Transverse colon (tissue), 3 donors: ENCODE measurements around the gene PIEZO1.

Source experiments
- CTCF ChIP-seq, 5 experiments: fragments of 200-600 bp in 3 of 5; fragments of 450-650 bp in 2 of 5; sonication (generic) in 3 of 5; IDR thresholded peaks; 1 replicate in 2 of 5; 2 replicates in 3 of 5; pipeline ENCODE4 v1.5.1; 2016 to 2017; ENCODE audit warnings: antibody characterized with exemption in 5 of 5, inconsistent platforms in 3 of 5, mild to moderate bottlenecking in 2 of 5, moderate library complexity in 1 of 5
- EP300 ChIP-seq: sonication (generic); formaldehyde crosslinking; IDR thresholded peaks from one replicate; pipeline ENCODE4 v1.6.1; 2017; ENCODE audit warnings: antibody characterized with exemption, low read depth

GRCh38 chr16:88750854-88751253, 34.2 kb downstream of the PIEZO1 start:
- TF ChIP-seq EP300 (no peak), CTCF (IDR thresholded peaks at IDR 0.05) (no peak)
